NCI-H1930 (cell line): Measurements from ENCODE around the gene GULP1.

ENCODE experiments used
- DNase-seq, 2 experiments: peaks; one replicate each; lab custom pipeline; 2025; lab: John Stamatoyannopoulos, UW

Gene GULP1

GRCh38 chr2:188379748-188380147, 88.1 kb downstream of the GULP1 start:
- no peak for DNase-seq

- no peak for DNase-seq
These were observed 88.6 kb downstream of the GULP1 start for GRCh38 chr2:188380280-188380679.

GRCh38 chr2:188381614-188382013, 89.9 kb downstream of the GULP1 start:
- no peak for DNase-seq

GRCh38 chr2:188382107-188382506, 90.4 kb downstream of the GULP1 start:
- no peak for DNase-seq

- no peak for DNase-seq
These were observed 91.5 kb downstream of the GULP1 start for GRCh38 chr2:188383158-188383557.

- DNase-seq = no peak
These were observed 94.2 kb downstream of the GULP1 start for GRCh38 chr2:188385857-188386256.

- DNase-seq = no peak
These were observed 97.2 kb downstream of the GULP1 start for GRCh38 chr2:188388831-188389230.

GRCh38 chr2:188391354-188391753, 99.7 kb downstream of the GULP1 start:
- DNase-seq = no peak

- DNase-seq = no peak
These were observed 103.3 kb downstream of the GULP1 start for GRCh38 chr2:188394931-188395472.

- DNase-seq = no peak
These were observed 104.4 kb downstream of the GULP1 start for GRCh38 chr2:188395903-188396689.

- no peak for DNase-seq
These were observed 107.5 kb downstream of the GULP1 start for GRCh38 chr2:188399159-188399558.

GRCh38 chr2:188403676-188404075, 112.0 kb downstream of the GULP1 start:
- DNase-seq = no peak

GRCh38 chr2:188404341-188405004, 112.8 kb downstream of the GULP1 start:
- no peak for DNase-seq

GRCh38 chr2:188406414-188406813, 114.7 kb downstream of the GULP1 start:
- DNase-seq = no peak

- no peak for DNase-seq
These were observed 119.0 kb downstream of the GULP1 start for GRCh38 chr2:188410504-188411235.

- DNase-seq = no peak
These were observed 120.5 kb downstream of the GULP1 start for GRCh38 chr2:188412190-188412589.

GRCh38 chr2:188414411-188414810, 122.7 kb downstream of the GULP1 start:
- no peak for DNase-seq

GRCh38 chr2:188414869-188415753, 123.4 kb downstream of the GULP1 start:
- DNase-seq = no peak

GRCh38 chr2:188415754-188416083, 124.0 kb downstream of the GULP1 start:
- no peak for DNase-seq

- DNase-seq = no peak
These were observed 124.7 kb downstream of the GULP1 start for GRCh38 chr2:188416367-188416766.

- no peak for DNase-seq
These were observed 131.1 kb downstream of the GULP1 start for GRCh38 chr2:188422726-188423125.

GRCh38 chr2:188425266-188425665, 133.6 kb downstream of the GULP1 start:
- no peak for DNase-seq
